ENCODE measurements around the gene CDIP1.

- TF ChIP-seq CTCF (IDR thresholded peaks at IDR 0.05; ENCODE audit: low read depth, low read length, poor library complexity, severe bottlenecking) (no peak), EZH2phosphoT487 (IDR thresholded peaks at IDR 0.05; ENCODE audit: borderline replicate concordance, low read length) (no peak)
Observed at GRCh38 chr16:4477966-4478365, 60.6 kb downstream of the CDIP1 start.

Data from DOHH2 (cell line).